GM23338 (cell line): ENCODE results near the gene TULP3. TPM values are rescaled to one million over a fixed set of nuclear protein-coding genes. Genes with fewer than 3 reads are reported as not detected.

Experiments used
- ATAC-seq: fragments of 200-7000 bp; cut with Tn5 transposase; 3 replicates; pipeline ENCODE4 v1.9.1; 2020
- DNase-seq: peaks from one replicate; pipeline ENCODE4 v3.0.0-alpha.2; 2015; ENCODE audit warnings: low spot score
- H2AFZ ChIP-seq: fragments of 200-600 bp; sonication (generic); 2 replicates; pipeline ENCODE4 v1.8.0; 2016; ENCODE audit warnings: antibody characterized with exemption, mild to moderate bottlenecking, moderate library complexity
- H3F3A ChIP-seq: fragments of 200-600 bp; sonication (generic); replicated peaks from 2 replicates; pipeline ENCODE4 v1.8.0; 2017; ENCODE audit warnings: antibody characterized with exemption, mixed run types, low read depth
- H3K27ac ChIP-seq: fragments of 200-600 bp; sonication (generic); 2 replicates; pipeline ENCODE4 v1.6.1; 2016; ENCODE audit warnings: low read depth
- H3K27me3 ChIP-seq: fragments of 200-600 bp; sonication (generic); 2 replicates; pipeline ENCODE4 v1.8.0; 2016; ENCODE audit warnings: mild to moderate bottlenecking, mixed run types, moderate library complexity; ENCODE audit not compliant: insufficient read depth
- H3K36me3 ChIP-seq: fragments of 200-600 bp; sonication (generic); 2 replicates; pipeline ENCODE4 v1.8.0; 2016; ENCODE audit warnings: mild to moderate bottlenecking; ENCODE audit not compliant: insufficient read depth
- H3K4me1 ChIP-seq: fragments of 200-600 bp; sonication (generic); 2 replicates; pipeline ENCODE4 v1.8.0; 2016; ENCODE audit warnings: mild to moderate bottlenecking, moderate library complexity; ENCODE audit not compliant: insufficient read depth
- H3K4me2 ChIP-seq: fragments of 200-600 bp; sonication (generic); 2 replicates; pipeline ENCODE4 v1.7.1; 2017; ENCODE audit warnings: mixed run types
- H3K4me3 ChIP-seq: fragments of 200-600 bp; sonication (generic); 2 replicates; pipeline ENCODE4 v1.6.1; 2016; ENCODE audit warnings: mixed run types
- H3K79me2 ChIP-seq: fragments of 200-600 bp; sonication (generic); replicated peaks from 2 replicates; pipeline ENCODE4 v1.8.0; 2017; ENCODE audit warnings: mild to moderate bottlenecking; ENCODE audit not compliant: insufficient read depth
- H3K9me2 ChIP-seq: fragments of 200-600 bp; sonication (generic); 2 replicates; pipeline ENCODE4 v1.8.0; 2017; ENCODE audit not compliant: insufficient read depth
- H4K20me1 ChIP-seq: fragments of 200-600 bp; sonication (generic); replicated peaks from 2 replicates; pipeline ENCODE4 v1.8.0; 2017; ENCODE audit warnings: mild to moderate bottlenecking; ENCODE audit not compliant: insufficient read depth
- H3K27ac Mint-ChIP-seq: 2 replicates; pipeline ENCODE4 v1.8.0; 2020; ENCODE audit warnings: inconsistent platforms, mild to moderate bottlenecking, moderate library complexity, mixed read lengths
- H3K27me3 Mint-ChIP-seq: 3 replicates; pipeline ENCODE4 v1.8.0; 2022; ENCODE audit warnings: low read depth, mild to moderate bottlenecking, moderate library complexity, mixed read lengths, inconsistent platforms; ENCODE audit not compliant: insufficient read depth, poor library complexity
- H3K36me3 Mint-ChIP-seq: 3 replicates; pipeline ENCODE4 v1.8.0; 2021; ENCODE audit warnings: low read depth, mild to moderate bottlenecking, inconsistent platforms, moderate library complexity, mixed read lengths
- H3K4me1 Mint-ChIP-seq: 3 replicates; pipeline ENCODE4 v1.8.0; 2020; ENCODE audit warnings: mild to moderate bottlenecking, inconsistent platforms, mixed read lengths
- H3K4me3 Mint-ChIP-seq: 3 replicates; pipeline ENCODE4 v1.8.0; 2021; ENCODE audit warnings: moderate library complexity, mild to moderate bottlenecking, inconsistent platforms, mixed read lengths
- H3K9me3 Mint-ChIP-seq: 3 replicates; pipeline ENCODE4 v1.8.0; 2020; ENCODE audit warnings: moderate library complexity, mild to moderate bottlenecking, inconsistent platforms, mixed read lengths
- CREB1 ChIP-seq: fragments of 250-450 bp; sonication (Bioruptor Pico); IDR thresholded peaks from 2 replicates; pipeline ENCODE4 v1.5.0; 2020; ENCODE audit warnings: low read depth, mild to moderate bottlenecking, moderate library complexity
- ETS1 ChIP-seq: IDR thresholded peaks from 2 replicates; pipeline ENCODE4 v1.6.1; 2016; ENCODE audit warnings: antibody characterized with exemption
- EZH2 ChIP-seq: fragments of 200-600 bp; sonication (generic); IDR thresholded peaks from one replicate; pipeline ENCODE4 v1.8.0; 2017; ENCODE audit warnings: antibody characterized with exemption, mild to moderate bottlenecking, low read depth; ENCODE audit not compliant: unreplicated experiment
- EZH2phosphoT487 ChIP-seq: fragments of 200-600 bp; sonication (generic); IDR thresholded peaks from one replicate; pipeline ENCODE4 v1.8.1; 2018; ENCODE audit warnings: antibody characterized with exemption; ENCODE audit not compliant: unreplicated experiment
- JUNB ChIP-seq: IDR thresholded peaks from one replicate; pipeline ENCODE4 v1.6.1; 2016; ENCODE audit warnings: antibody characterized with exemption; ENCODE audit not compliant: unreplicated experiment
- NANOG ChIP-seq: IDR thresholded peaks from 2 replicates; pipeline ENCODE4 v1.6.1; 2016; ENCODE audit warnings: antibody characterized with exemption, borderline replicate concordance
- POLR2AphosphoS5 ChIP-seq: IDR thresholded peaks from 2 replicates; pipeline ENCODE4 v1.6.1; 2016; ENCODE audit warnings: antibody characterized with exemption, low read depth
- STAT1 ChIP-seq: IDR thresholded peaks from one replicate; pipeline ENCODE4 v1.6.1; 2016; ENCODE audit warnings: antibody characterized with exemption; ENCODE audit not compliant: unreplicated experiment
- ZNF114 ChIP-seq: fragments of 250-450 bp; sonication (Bioruptor Pico); IDR thresholded peaks from 2 replicates; pipeline ENCODE4 v1.5.0; 2020; ENCODE audit warnings: mild to moderate bottlenecking, moderate library complexity
- ZNF331 ChIP-seq: fragments of 250-450 bp; sonication (Bioruptor Pico); IDR thresholded peaks from 2 replicates; pipeline ENCODE4 v1.5.0; 2020; ENCODE audit warnings: low read depth, mild to moderate bottlenecking, moderate library complexity
- polyA plus RNA-seq: library from polyadenylated mRNA; unstranded; fragments of >200 nt; fragmentation: Nextera tagmentation; extraction: Ambion mirVana; gene quantifications from 2 replicates; pipeline ENCODE4 v1.2.1, GENCODE V29; 2016
- total RNA-seq: library from RNA; depleted of rRNA; stranded (reverse); fragments of >200 nt; shearing (Covaris generic); gene quantifications from 2 replicates; pipeline ENCODE4 v1.2.3, GENCODE V29; 2014
- TF ChIP-seq, protein P1 (sequence below): fragments of 250-450 bp; sonication (Bioruptor Pico); IDR thresholded peaks from 2 replicates; pipeline ENCODE4 v1.5.0; 2020; ENCODE audit warnings: mild to moderate bottlenecking, moderate library complexity
- TF ChIP-seq, protein P2 (sequence below), 2 experiments: fragments of 200-600 bp in 1 of 2; sonication (generic) in 1 of 2; conservative IDR thresholded peaks; 2 replicates each; pipeline versions ENCODE4 v1.5.1 to v1.6.1; 2016 to 2017; ENCODE audit warnings: antibody characterized with exemption in 2 of 2, low read depth in 2 of 2, mild to moderate bottlenecking in 2 of 2, moderate library complexity in 1 of 2

The TULP3 gene
- total and polyA plus RNA-seq, 2 experiments from 2014 or later: 15.1 to 18.8 TPM

GRCh38 chr12:2979806-2980205 lies 89.1 kb downstream of the TULP3 start:
- H4K20me1 ChIP-seq: peaks cover 54% of the 10 kb centered on the region
- peaks cover 9% of the 10 kb centered on the region for H3K27me3 Mint-ChIP-seq
- H3K79me2 ChIP-seq: peaks cover 100% of the 10 kb centered on the region

GRCh38 chr12:2980630-2981029 lies 89.9 kb downstream of the TULP3 start:
- H3K36me3 ChIP-seq: peaks cover 10% of the 10 kb centered on the region; the same call in 1 of the 2 replicates
- H3K27ac ChIP-seq: no peak overlapping the region
- Mint-ChIP-seq H3K4me1 (peaks cover 39% of the 10 kb centered on the region), H3K36me3 (peaks cover 39% of the 10 kb centered on the region), H3K4me3 (no peak overlapping the region), H3K27me3 (peaks cover 9% of the 10 kb centered on the region), H3K9me3 (no peaks in the 10 kb centered on the region), H3K27ac (no peak overlapping the region; the same call in 1 of the 2 replicates)
- ATAC-seq (no peak), DNase-seq (no peak)
- H3K9me2 ChIP-seq: no peaks in the 10 kb centered on the region
- peaks cover 19% of the 10 kb centered on the region; the same call in 1 of the 2 replicates for H3F3A ChIP-seq
- H3K4me3 ChIP-seq: no peak overlapping the region
- H3K27me3 ChIP-seq: no peaks in the 10 kb centered on the region
- peaks cover 54% of the 10 kb centered on the region for H4K20me1 ChIP-seq
- H3K4me2 ChIP-seq: no peak overlapping the region
- H2AFZ ChIP-seq: no peak overlapping the region
- peaks cover 24% of the 10 kb centered on the region for H3K4me1 ChIP-seq
- peaks cover 100% of the 10 kb centered on the region for H3K79me2 ChIP-seq
- no peak for TF ChIP-seq EZH2phosphoT487
- no peak for TF ChIP-seq CREB1 (CRISPR knock-in tag)
- TF ChIP-seq, protein P1, sequence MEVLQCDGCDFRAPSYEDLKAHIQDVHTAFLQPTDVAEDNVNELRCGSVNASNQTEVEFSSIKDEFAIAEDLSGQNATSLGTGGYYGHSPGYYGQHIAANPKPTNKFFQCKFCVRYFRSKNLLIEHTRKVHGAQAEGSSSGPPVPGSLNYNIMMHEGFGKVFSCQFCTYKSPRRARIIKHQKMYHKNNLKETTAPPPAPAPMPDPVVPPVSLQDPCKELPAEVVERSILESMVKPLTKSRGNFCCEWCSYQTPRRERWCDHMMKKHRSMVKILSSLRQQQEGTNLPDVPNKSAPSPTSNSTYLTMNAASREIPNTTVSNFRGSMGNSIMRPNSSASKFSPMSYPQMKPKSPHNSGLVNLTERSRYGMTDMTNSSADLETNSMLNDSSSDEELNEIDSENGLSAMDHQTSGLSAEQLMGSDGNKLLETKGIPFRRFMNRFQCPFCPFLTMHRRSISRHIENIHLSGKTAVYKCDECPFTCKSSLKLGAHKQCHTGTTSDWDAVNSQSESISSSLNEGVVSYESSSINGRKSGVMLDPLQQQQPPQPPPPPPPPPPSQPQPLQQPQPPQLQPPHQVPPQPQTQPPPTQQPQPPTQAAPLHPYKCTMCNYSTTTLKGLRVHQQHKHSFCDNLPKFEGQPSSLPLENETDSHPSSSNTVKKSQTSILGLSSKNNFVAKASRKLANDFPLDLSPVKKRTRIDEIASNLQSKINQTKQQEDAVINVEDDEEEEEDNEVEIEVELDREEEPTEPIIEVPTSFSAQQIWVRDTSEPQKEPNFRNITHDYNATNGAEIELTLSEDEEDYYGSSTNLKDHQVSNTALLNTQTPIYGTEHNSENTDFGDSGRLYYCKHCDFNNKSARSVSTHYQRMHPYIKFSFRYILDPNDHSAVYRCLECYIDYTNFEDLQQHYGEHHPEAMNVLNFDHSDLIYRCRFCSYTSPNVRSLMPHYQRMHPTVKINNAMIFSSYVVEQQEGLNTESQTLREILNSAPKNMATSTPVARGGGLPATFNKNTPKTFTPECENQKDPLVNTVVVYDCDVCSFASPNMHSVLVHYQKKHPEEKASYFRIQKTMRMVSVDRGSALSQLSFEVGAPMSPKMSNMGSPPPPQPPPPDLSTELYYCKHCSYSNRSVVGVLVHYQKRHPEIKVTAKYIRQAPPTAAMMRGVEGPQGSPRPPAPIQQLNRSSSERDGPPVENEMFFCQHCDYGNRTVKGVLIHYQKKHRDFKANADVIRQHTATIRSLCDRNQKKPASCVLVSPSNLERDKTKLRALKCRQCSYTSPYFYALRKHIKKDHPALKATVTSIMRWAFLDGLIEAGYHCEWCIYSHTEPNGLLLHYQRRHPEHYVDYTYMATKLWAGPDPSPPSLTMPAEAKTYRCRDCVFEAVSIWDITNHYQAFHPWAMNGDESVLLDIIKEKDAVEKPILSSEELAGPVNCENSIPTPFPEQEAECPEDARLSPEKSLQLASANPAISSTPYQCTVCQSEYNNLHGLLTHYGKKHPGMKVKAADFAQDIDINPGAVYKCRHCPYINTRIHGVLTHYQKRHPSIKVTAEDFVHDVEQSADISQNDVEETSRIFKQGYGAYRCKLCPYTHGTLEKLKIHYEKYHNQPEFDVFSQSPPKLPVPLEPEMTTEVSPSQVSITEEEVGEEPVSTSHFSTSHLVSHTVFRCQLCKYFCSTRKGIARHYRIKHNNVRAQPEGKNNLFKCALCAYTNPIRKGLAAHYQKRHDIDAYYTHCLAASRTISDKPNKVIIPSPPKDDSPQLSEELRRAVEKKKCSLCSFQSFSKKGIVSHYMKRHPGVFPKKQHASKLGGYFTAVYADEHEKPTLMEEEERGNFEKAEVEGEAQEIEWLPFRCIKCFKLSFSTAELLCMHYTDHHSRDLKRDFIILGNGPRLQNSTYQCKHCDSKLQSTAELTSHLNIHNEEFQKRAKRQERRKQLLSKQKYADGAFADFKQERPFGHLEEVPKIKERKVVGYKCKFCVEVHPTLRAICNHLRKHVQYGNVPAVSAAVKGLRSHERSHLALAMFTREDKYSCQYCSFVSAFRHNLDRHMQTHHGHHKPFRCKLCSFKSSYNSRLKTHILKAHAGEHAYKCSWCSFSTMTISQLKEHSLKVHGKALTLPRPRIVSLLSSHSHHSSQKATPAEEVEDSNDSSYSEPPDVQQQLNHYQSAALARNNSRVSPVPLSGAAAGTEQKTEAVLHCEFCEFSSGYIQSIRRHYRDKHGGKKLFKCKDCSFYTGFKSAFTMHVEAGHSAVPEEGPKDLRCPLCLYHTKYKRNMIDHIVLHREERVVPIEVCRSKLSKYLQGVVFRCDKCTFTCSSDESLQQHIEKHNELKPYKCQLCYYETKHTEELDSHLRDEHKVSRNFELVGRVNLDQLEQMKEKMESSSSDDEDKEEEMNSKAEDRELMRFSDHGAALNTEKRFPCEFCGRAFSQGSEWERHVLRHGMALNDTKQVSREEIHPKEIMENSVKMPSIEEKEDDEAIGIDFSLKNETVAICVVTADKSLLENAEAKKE (CRISPR knock-in tag): no peak
- no peak for TF ChIP-seq ETS1
- no peak for TF ChIP-seq STAT1
- no peak for TF ChIP-seq NANOG
- TF ChIP-seq, protein P2, sequence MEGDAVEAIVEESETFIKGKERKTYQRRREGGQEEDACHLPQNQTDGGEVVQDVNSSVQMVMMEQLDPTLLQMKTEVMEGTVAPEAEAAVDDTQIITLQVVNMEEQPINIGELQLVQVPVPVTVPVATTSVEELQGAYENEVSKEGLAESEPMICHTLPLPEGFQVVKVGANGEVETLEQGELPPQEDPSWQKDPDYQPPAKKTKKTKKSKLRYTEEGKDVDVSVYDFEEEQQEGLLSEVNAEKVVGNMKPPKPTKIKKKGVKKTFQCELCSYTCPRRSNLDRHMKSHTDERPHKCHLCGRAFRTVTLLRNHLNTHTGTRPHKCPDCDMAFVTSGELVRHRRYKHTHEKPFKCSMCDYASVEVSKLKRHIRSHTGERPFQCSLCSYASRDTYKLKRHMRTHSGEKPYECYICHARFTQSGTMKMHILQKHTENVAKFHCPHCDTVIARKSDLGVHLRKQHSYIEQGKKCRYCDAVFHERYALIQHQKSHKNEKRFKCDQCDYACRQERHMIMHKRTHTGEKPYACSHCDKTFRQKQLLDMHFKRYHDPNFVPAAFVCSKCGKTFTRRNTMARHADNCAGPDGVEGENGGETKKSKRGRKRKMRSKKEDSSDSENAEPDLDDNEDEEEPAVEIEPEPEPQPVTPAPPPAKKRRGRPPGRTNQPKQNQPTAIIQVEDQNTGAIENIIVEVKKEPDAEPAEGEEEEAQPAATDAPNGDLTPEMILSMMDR (conservative IDR thresholded peaks at IDR 0.05; ENCODE audit: low read depth in 2 of 2): no peak
- no peak for TF ChIP-seq ZNF114
- TF ChIP-seq EZH2: no peak
- no peak for TF ChIP-seq ZNF331 (CRISPR knock-in tag)
- no peak for TF ChIP-seq JUNB
- no peak for TF ChIP-seq POLR2AphosphoS5

More at GRCh38 chr12:2979806-2980205, 89.1 kb downstream of the TULP3 start:
- H3K4me2 ChIP-seq: no peak overlapping the region
- H3K4me1 ChIP-seq: peaks cover 29% of the 10 kb centered on the region
- DNase-seq (no peak), ATAC-seq (no peak)
- no peaks in the 10 kb centered on the region for H3K9me2 ChIP-seq
- Mint-ChIP-seq H3K27ac (no peak overlapping the region), H3K4me3 (no peak overlapping the region), H3K36me3 (peaks cover 39% of the 10 kb centered on the region), H3K4me1 (peaks cover 41% of the 10 kb centered on the region), H3K9me3 (no peaks in the 10 kb centered on the region)
- no peaks in the 10 kb centered on the region for H3K27me3 ChIP-seq
- no peak overlapping the region for H2AFZ ChIP-seq
- H3F3A ChIP-seq: peaks cover 21% of the 10 kb centered on the region; the same call in 1 of the 2 replicates
- no peak for TF ChIP-seq ZNF114
- H3K36me3 ChIP-seq: peaks cover 10% of the 10 kb centered on the region; the same call in 1 of the 2 replicates
- H3K27ac ChIP-seq: no peak overlapping the region
- H3K4me3 ChIP-seq: no peak overlapping the region
